DOHH2 (cell line): Measurements from ENCODE around the gene TRAF3.

ENCODE experiments used
- EZH2phosphoT487 ChIP-seq: fragments of 200-600 bp; sonication (generic); IDR thresholded peaks from 2 replicates; pipeline ENCODE4 v1.6.1; 2017; ENCODE audit warnings: borderline replicate concordance, mild to moderate bottlenecking, antibody characterized with exemption, low read length, moderate library complexity, mixed read lengths
- TF ChIP-seq, protein P1 (sequence below): fragments of 200-600 bp; sonication (generic); IDR thresholded peaks from one replicate; pipeline ENCODE4 v1.5.1; 2014; ENCODE audit warnings: antibody characterized with exemption, mild to moderate bottlenecking, low read depth, low read length; ENCODE audit not compliant: poor library complexity, severe bottlenecking

DNA sequence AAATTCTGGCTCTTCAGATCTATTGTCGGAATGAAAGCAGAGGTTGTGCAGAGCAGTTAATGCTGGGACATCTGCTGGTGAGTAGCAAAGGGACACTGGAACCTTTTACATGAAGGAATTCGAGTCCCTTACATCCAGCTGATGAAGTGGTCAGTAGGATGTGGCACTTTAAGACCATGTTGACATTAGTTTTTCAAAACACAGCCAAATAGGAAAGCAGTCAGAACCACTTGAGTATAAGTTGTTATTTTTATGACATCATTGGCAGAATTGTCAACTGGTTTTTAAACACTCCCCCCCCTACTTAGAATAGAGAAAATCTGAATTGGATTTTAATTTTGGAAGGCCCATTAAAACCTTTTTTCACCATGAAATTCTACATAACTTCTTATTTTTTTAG is 98.4 kb downstream of the TRAF3 start:
- TF ChIP-seq, protein P1, sequence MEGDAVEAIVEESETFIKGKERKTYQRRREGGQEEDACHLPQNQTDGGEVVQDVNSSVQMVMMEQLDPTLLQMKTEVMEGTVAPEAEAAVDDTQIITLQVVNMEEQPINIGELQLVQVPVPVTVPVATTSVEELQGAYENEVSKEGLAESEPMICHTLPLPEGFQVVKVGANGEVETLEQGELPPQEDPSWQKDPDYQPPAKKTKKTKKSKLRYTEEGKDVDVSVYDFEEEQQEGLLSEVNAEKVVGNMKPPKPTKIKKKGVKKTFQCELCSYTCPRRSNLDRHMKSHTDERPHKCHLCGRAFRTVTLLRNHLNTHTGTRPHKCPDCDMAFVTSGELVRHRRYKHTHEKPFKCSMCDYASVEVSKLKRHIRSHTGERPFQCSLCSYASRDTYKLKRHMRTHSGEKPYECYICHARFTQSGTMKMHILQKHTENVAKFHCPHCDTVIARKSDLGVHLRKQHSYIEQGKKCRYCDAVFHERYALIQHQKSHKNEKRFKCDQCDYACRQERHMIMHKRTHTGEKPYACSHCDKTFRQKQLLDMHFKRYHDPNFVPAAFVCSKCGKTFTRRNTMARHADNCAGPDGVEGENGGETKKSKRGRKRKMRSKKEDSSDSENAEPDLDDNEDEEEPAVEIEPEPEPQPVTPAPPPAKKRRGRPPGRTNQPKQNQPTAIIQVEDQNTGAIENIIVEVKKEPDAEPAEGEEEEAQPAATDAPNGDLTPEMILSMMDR = no peak
- TF ChIP-seq EZH2phosphoT487 = no peak
